PC-3 (cell line): Measurements from ENCODE around the gene C10orf143. TPM values are rescaled to one million over a fixed set of nuclear protein-coding genes. Genes with fewer than 3 reads are reported as not detected.

Experiments used
- ATAC-seq: fragments of 200-7000 bp; cut with Tn5 transposase; 2 replicates; pipeline ENCODE4 v1.9.1; 2020; ENCODE audit warnings: mild to moderate bottlenecking, moderate library complexity
- BruUV-seq: library from RNA; stranded (reverse); fragments of 400-500 nt; replicated peaks from 2 replicates; lab custom pipeline; 2021; lab: Mats Ljungman, UMichigan
- CTCF ChIA-PET: fragments of 300-600 bp; sonication (Branson Sonifier 250); formaldehyde crosslinking; loops from one replicate; lab custom pipeline; 2022; ENCODE audit warnings: antibody characterized with exemption; lab: Charles Lee
- POLR2A ChIA-PET: fragments of 300-600 bp; sonication (Branson Sonifier 250); formaldehyde crosslinking; loops from one replicate; lab custom pipeline; 2022; ENCODE audit warnings: antibody characterized with exemption; ENCODE audit not compliant: unreplicated experiment; lab: Charles Lee
- DNase-seq: peaks from one replicate; pipeline ENCODE4 v3.0.0-alpha.2; 2015
- H2AFZ ChIP-seq: fragments of 300-600 bp; sonication (generic); 2 replicates; pipeline ENCODE4 v1.6.0; 2016; ENCODE audit warnings: antibody characterized with exemption, low read length
- H3F3A ChIP-seq: fragments of 300-600 bp; sonication (generic); one replicate; pipeline ENCODE4 v1.6.0; 2017; ENCODE audit warnings: antibody characterized with exemption, low read length, control low read depth, mild to moderate bottlenecking; ENCODE audit not compliant: unreplicated experiment
- H3K27ac ChIP-seq: fragments of 300-600 bp; sonication (generic); 2 replicates; pipeline ENCODE4 v1.5.1; 2016; ENCODE audit warnings: mild to moderate bottlenecking, low read length
- H3K27me3 ChIP-seq: fragments of 300-600 bp; sonication (generic); 2 replicates; pipeline ENCODE4 v1.6.1; 2016; ENCODE audit warnings: low read length, mixed read lengths
- H3K36me3 ChIP-seq: fragments of 300-600 bp; sonication (generic); 2 replicates; pipeline ENCODE4 v1.6.1; 2016; ENCODE audit warnings: low read depth, mixed run types, low read length, mixed read lengths
- H3K4me1 ChIP-seq: fragments of 300-600 bp; sonication (generic); 2 replicates; pipeline ENCODE4 v1.5.1; 2016; ENCODE audit warnings: low read length; ENCODE audit not compliant: insufficient read depth
- H3K4me2 ChIP-seq: fragments of 300-600 bp; sonication (generic); 2 replicates; pipeline ENCODE4 v1.6.0; 2016; ENCODE audit warnings: low read length
- H3K4me3 ChIP-seq: fragments of 300-600 bp; sonication (generic); 2 replicates; pipeline ENCODE4 v1.5.1; 2016; ENCODE audit warnings: mild to moderate bottlenecking, low read length, mixed read lengths
- H3K79me2 ChIP-seq: fragments of 300-600 bp; sonication (generic); 2 replicates; pipeline ENCODE4 v1.6.1; 2017; ENCODE audit warnings: low read length, mixed read lengths
- H3K9ac ChIP-seq: fragments of 300-600 bp; sonication (generic); 2 replicates; pipeline ENCODE4 v1.6.0; 2016; ENCODE audit warnings: mild to moderate bottlenecking, low read length
- H3K9me2 ChIP-seq: fragments of 300-600 bp; sonication (generic); replicated peaks from 2 replicates; pipeline ENCODE4 v1.6.1; 2016; ENCODE audit warnings: mixed run types, low read length, mixed read lengths
- H3K9me3 ChIP-seq: fragments of 300-600 bp; sonication (generic); 2 replicates; pipeline ENCODE4 v1.6.1; 2016; ENCODE audit warnings: low read length, mixed read lengths
- H4K20me1 ChIP-seq: fragments of 300-600 bp; sonication (generic); 2 replicates; pipeline ENCODE4 v1.6.1; 2016; ENCODE audit warnings: low read length, mixed read lengths
- CTCF ChIP-seq: fragments of 300-600 bp; sonication (generic); conservative IDR thresholded peaks from 2 replicates; pipeline ENCODE4 v1.5.1; 2017; ENCODE audit warnings: antibody characterized with exemption, low read depth, mild to moderate bottlenecking, low read length
- EZH2 ChIP-seq: fragments of 300-600 bp; sonication (generic); IDR thresholded peaks from one replicate; pipeline ENCODE4 v1.6.1; 2017; ENCODE audit warnings: antibody characterized with exemption, mild to moderate bottlenecking, low read length; ENCODE audit not compliant: unreplicated experiment
- EZH2phosphoT487 ChIP-seq: fragments of 300-600 bp; sonication (generic); IDR thresholded peaks from 2 replicates; pipeline ENCODE4 v1.6.1; 2018; ENCODE audit warnings: mild to moderate bottlenecking, antibody characterized with exemption, low read length, borderline replicate concordance
- intact Hi-C: fragments of 100-400 bp; cut with micrococcal nuclease; formaldehyde crosslinking; loops from 2 replicates; pipeline ENCODE4 v1.9.0; 2023
- total RNA-seq: library from RNA; depleted of rRNA; stranded (reverse); fragments of >200 nt; gene quantifications from 2 replicates; pipeline ENCODE4 v1.2.3, GENCODE V29; 2014

C10orf143 gene
- total RNA-seq, 1 experiment from 2014 or later: not detected

- Histone ChIP-seq H3K4me3 (no peak overlapping the region), H3K4me1 (no peaks in the 10 kb centered on the region), H3F3A (no peaks in the 10 kb centered on the region), H3K9me3 (no peaks in the 10 kb centered on the region), H3K79me2 (no peaks in the 10 kb centered on the region), H3K27ac (no peak overlapping the region), H3K27me3 (no peaks in the 10 kb centered on the region), H3K9ac (no peak overlapping the region), H3K9me2 (no peaks in the 10 kb centered on the region), H2AFZ (no peak overlapping the region), H4K20me1 (no peaks in the 10 kb centered on the region), H3K36me3 (no peaks in the 10 kb centered on the region), H3K4me2 (peak overlapping the region; percentile 26; the same call in 1 of the 2 replicates)
- intact Hi-C loops: loop anchor here (1.0 to 5.0 kb wide), 2 partner anchors 157 to 1098 kb away; no protein-coding TSS in a partner anchor
- no TSS peak for BruUV-seq
- TF ChIP-seq CTCF (no peak), EZH2 (no peak), EZH2phosphoT487 (no peak)
- ATAC-seq (no peak), DNase-seq (no peak)
- POLR2A ChIA-PET: no interaction called here
- CTCF ChIA-PET: no interaction called here
These were observed 18.3 kb upstream of the C10orf143 start for GRCh38 chr10:130128922-130129321.

DNA sequence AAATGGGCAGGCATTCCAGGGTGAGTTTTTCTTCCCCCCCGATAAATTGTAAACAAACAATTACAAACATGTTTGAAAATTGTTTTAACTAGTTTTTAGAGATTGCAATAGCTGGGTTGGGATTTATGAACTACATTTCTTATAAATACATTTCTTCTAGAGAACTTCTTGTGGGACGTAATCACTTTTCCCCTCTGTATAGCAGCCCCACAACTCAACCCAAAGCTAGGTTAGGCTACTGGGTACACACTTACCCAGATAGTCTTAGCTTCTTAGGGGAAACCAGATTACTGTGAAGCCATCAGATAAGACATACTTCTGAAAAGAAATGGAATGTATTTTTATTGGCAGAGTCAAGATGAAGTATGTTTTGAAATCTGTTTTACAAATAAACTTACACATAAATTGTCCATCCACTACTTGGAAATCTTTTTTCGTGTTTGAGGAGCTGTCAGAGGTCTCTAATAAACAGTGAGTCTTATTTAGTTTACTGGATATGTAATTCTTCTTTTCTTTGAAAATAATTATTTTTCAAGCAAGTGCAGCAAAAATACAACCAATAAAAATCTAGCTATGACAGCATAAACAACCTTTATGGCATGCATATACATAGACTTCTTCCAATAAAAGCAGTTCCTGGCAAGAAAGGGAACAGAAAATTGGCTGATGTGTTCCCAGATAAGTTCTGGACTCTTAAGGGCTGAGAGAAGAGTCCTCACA lies 17.6 kb upstream of the C10orf143 start:
- Histone ChIP-seq H3K9ac (no peak overlapping the region), H3K27me3 (no peaks in the 10 kb centered on the region), H2AFZ (no peak overlapping the region), H3K4me3 (no peak overlapping the region), H4K20me1 (no peaks in the 10 kb centered on the region), H3K36me3 (no peaks in the 10 kb centered on the region), H3K4me2 (no peak overlapping the region), H3K9me3 (no peaks in the 10 kb centered on the region), H3K27ac (no peak overlapping the region), H3K9me2 (no peaks in the 10 kb centered on the region), H3K4me1 (no peaks in the 10 kb centered on the region), H3K79me2 (no peaks in the 10 kb centered on the region), H3F3A (no peaks in the 10 kb centered on the region)
- no TSS peak for BruUV-seq
- POLR2A ChIA-PET: no interaction called here
- CTCF ChIA-PET: interaction anchor here (1.0 kb wide), 1 partner anchor 18 kb away, joined by 4 read pairs; the partner anchor contains the start of gene C10orf143
- intact Hi-C loops: loop anchor here (1.0 to 5.0 kb wide), 2 partner anchors 156 to 1097 kb away; no protein-coding TSS in a partner anchor
- DNase-seq (no peak), ATAC-seq (peak; percentile 19; the same call in 1 of the 2 replicates)
- TF ChIP-seq EZH2: no peak
- no peak for TF ChIP-seq EZH2phosphoT487
- TF ChIP-seq CTCF: no peak
